ENCODE data around the gene NOL6. TPM values are rescaled to one million over a fixed set of nuclear protein-coding genes. Genes with fewer than 3 reads are reported as not detected.

Gene NOL6
- total and polyA plus RNA-seq, 9 of the 15 experiments (the other 6 are each of a cell fraction or from before 2014, with no cell fraction given), result 7.7 to 58.9 (median 27.0) TPM

GRCh38 chr9:33510262-33511183, 36.8 kb upstream of the NOL6 start (continued):
- TF ChIP-seq ZNF184 (CRISPR knock-in tag; IDR thresholded peaks at IDR 0.05) (no peak), SOX6 (IDR thresholded peaks at IDR 0.05) (no peak), ZNF511 (CRISPR knock-in tag; IDR thresholded peaks at IDR 0.05) (0 out of 2 replicates have a peak, but pooled peaks have one; percentile 41), MEIS2 (IDR thresholded peaks at IDR 0.05; ENCODE audit: partially characterized antibody) (peak; percentile 2), MLLT1 (IDR thresholded peaks at IDR 0.05) (no peak), ZFP36 (IDR thresholded peaks at IDR 0.05; ENCODE audit: low read depth, low read length, partially characterized antibody) (no peak), POLR3G (IDR thresholded peaks at IDR 0.05; ENCODE audit: extremely low read depth, insufficient read length, insufficient replicate concordance) (no peak), ARID3A (IDR thresholded peaks at IDR 0.05; ENCODE audit: borderline replicate concordance, low read depth, low read length) (no peak), CHAMP1 (IDR thresholded peaks at IDR 0.05) (no peak), RBBP5 (IDR thresholded peaks at IDR 0.05; ENCODE audit: borderline replicate concordance, insufficient read depth, low read length, poor library complexity, severe bottlenecking) (peak; percentile 84), ZKSCAN3 (CRISPR knock-in tag; IDR thresholded peaks at IDR 0.05) (no peak), RFX5 (IDR thresholded peaks at IDR 0.05; ENCODE audit: low read depth, low read length) (no peak), GTF2E2 (tag; IDR thresholded peaks at IDR 0.05) (peak; percentile 53; the same call in 1 of the 2 replicates), POLR2G (IDR thresholded peaks at IDR 0.05; ENCODE audit: low read depth, low read length) (peak; percentile 93), CBX1 (IDR thresholded peaks at IDR 0.05; ENCODE audit: low read depth) (no peak), PHF8 (IDR thresholded peaks at IDR 0.05; ENCODE audit: borderline replicate concordance, low read length) (peak; percentile 86), MAZ (CRISPR knock-in tag; conservative IDR thresholded peaks at IDR 0.05 in 1 of 2, IDR thresholded peaks at IDR 0.05 in 1 of 2) (peak; percentile 51 to 57; a peak in 2 of 4 replicates)
